Tibial nerve (tissue), 4 donors: ENCODE results near the gene SARNP. TPM values are rescaled to one million over a fixed set of nuclear protein-coding genes. Genes with fewer than 3 reads are reported as not detected.
"Not testable (repeated sequence)": the region's sequence is repeated elsewhere in the genome, so short reads cannot be mapped to it uniquely, and the experiment has no call there.

ENCODE experiments used
- DNase-seq, 2 donors: peaks; one replicate each; pipeline ENCODE4 v3.0.0-alpha.2; 2019; ENCODE audit warnings: low spot score in 2 of 2
- H3K27ac ChIP-seq, 4 donors: fragments of 200-600 bp; sonication (generic) in 3 of 4; one replicate each; pipeline ENCODE4 v1.5.1; 2017 to 2019; ENCODE audit warnings: mild to moderate bottlenecking in 1 of 4
- H3K27me3 ChIP-seq, 2 donors: fragments of 200-600 bp; sonication (generic) in 1 of 2; one replicate each; pipeline versions ENCODE4 v1.5.1 to v1.6.0; 2017 to 2019
- H3K36me3 ChIP-seq, 3 donors: fragments of 200-600 bp; sonication (generic); one replicate each; pipeline ENCODE4 v1.5.1; 2018 to 2019
- H3K4me1 ChIP-seq, 4 donors: fragments of 200-600 bp; sonication (generic) in 3 of 4; one replicate each; pipeline ENCODE4 v1.5.1; 2017 to 2019
- H3K4me3 ChIP-seq, 4 donors: fragments of 200-600 bp; sonication (generic) in 3 of 4; one replicate each; pipeline ENCODE4 v1.5.1; 2017 to 2019; ENCODE audit warnings: mild to moderate bottlenecking in 1 of 4, moderate library complexity in 1 of 4
- H3K9me3 ChIP-seq, 4 donors: fragments of 200-600 bp; sonication (generic) in 3 of 4; one replicate each; pipeline ENCODE4 v1.5.1; 2017 to 2019
- CTCF ChIP-seq, 5 experiments: fragments of 200-600 bp in 3 of 5; fragments of 450-650 bp in 2 of 5; sonication (generic) in 3 of 5; IDR thresholded peaks; one replicate each; pipeline ENCODE4 v1.5.1; 2016 to 2019; ENCODE audit warnings: antibody characterized with exemption in 5 of 5, mild to moderate bottlenecking in 3 of 5, moderate library complexity in 2 of 5
- EP300 ChIP-seq, 2 donors: sonication (generic); formaldehyde crosslinking; IDR thresholded peaks; one replicate each; pipeline ENCODE4 v1.6.1; 2017; ENCODE audit warnings: antibody characterized with exemption in 2 of 2, mild to moderate bottlenecking in 1 of 2
- POLR2A ChIP-seq, 2 donors: fragments of 450-650 bp; IDR thresholded peaks; one replicate each; pipeline ENCODE4 v1.6.1; 2017; ENCODE audit warnings: antibody characterized with exemption in 2 of 2, mild to moderate bottlenecking in 2 of 2, moderate library complexity in 2 of 2
- WGBS, 2 donors: methylation state at CpG; one replicate each; pipeline ENCODE4 v1.1.5; 2018; 5-methylcytosine and 5-hydroxymethylcytosine counted together
- total RNA-seq, 4 donors: library from RNA; depleted of rRNA; stranded (reverse); fragments of >200 nt; gene quantifications; one replicate each; pipeline ENCODE4 v1.1.0, GENCODE V29; 2016

The SARNP gene
- total RNA-seq, 4 donors from 2014 or later = 33.3 to 62.8 (median 52.8) TPM

DNA sequence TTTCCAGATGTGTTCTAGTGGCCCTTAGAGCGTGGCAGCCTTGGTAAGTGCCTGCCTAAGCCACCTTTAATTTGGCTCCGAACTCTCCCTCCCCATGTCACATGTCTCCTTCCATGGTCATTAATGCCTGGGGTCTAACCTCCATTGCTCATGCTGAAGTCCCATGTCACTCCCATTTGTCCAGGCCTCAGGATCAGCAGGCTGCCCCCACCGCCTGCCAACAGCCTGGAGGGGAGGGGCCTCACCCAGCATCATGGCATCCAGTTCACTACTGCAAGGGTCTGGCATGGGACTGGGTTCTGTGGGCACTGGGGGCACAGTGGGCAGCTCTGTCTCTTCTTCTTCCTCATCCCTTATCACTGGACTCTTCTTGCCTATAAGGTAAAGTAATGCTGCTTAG lies 20.8 kb upstream of the SARNP start:
- Histone ChIP-seq H3K9me3 (no peaks in the 10 kb centered on the region), H3K36me3 (peaks cover 0 to 36% (median 0%) of the 10 kb centered on the region in 3 donors), H3K27ac (no peak overlapping the region), H3K4me1 (peaks cover 0 to 11% (median 2%) of the 10 kb centered on the region in 4 donors), H3K4me3 (no peak overlapping the region), H3K27me3 (no peaks in the 10 kb centered on the region)
- DNase-seq = no peak
- 84 to 88% methylated on average over 3 of the region's 3 CpGs for WGBS, 2 donors
- no peak for TF ChIP-seq EP300 (IDR thresholded peaks at IDR 0.05)
- no peak for TF ChIP-seq CTCF (IDR thresholded peaks at IDR 0.05)
- no peak for TF ChIP-seq POLR2A (IDR thresholded peaks at IDR 0.05)

DNA sequence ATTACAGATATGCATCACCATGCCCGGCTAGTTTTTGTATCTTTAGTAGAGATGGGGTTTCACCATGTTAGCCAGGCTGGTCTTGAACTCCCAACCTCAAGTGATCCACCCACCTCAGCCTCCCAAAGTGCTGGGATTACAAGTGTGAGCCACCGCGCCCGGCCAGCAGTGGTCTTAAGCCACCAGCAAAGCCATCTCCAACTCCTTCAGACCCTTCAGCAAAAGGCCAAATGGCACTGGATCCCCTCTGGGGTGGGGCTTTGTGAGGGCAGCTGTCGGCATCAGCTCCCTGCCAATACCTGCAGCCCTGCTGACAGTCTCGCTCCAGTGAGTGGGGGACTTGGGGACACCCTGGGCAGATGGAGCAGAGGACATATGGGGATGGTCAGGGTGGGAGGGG lies 16.9 kb upstream of the SARNP start:
- H3K27me3 ChIP-seq, DNase-seq, H3K4me3 ChIP-seq, H3K9me3 ChIP-seq: not testable (repeated sequence)
- peak overlapping the region in 1 of 4 donors; percentile 14 for H3K27ac ChIP-seq
- H3K36me3 ChIP-seq = peaks cover 0 to 43% (median 0%) of the 10 kb centered on the region in 3 donors
- H3K4me1 ChIP-seq = peaks cover 0 to 25% (median 19%) of the 10 kb centered on the region in 4 donors
- 79 to 84% methylated on average over 5 of the region's 6 CpGs for WGBS, 2 donors

GRCh38 chr12:55833056-55833455 lies 15.5 kb upstream of the SARNP start:
- Histone ChIP-seq H3K36me3 (peaks cover 0 to 41% (median 0%) of the 10 kb centered on the region in 3 donors), H3K4me1 (peaks cover 0 to 35% (median 28%) of the 10 kb centered on the region in 4 donors), H3K9me3 (no peaks in the 10 kb centered on the region), H3K27me3 (no peaks in the 10 kb centered on the region), H3K4me3 (no peak overlapping the region), H3K27ac (peak overlapping the region; percentile 1 to 99 (median 73))
- TF ChIP-seq POLR2A (IDR thresholded peaks at IDR 0.05) = no peak
- TF ChIP-seq CTCF (IDR thresholded peaks at IDR 0.05) = no peak
- TF ChIP-seq EP300 (IDR thresholded peaks at IDR 0.05) = no peak
- DNase-seq = no peak
- 91 to 100% methylated on average over 6 to 7 of the region's 10 CpGs for WGBS, 2 donors

GRCh38 chr12:55831447-55831815 lies 13.9 kb upstream of the SARNP start:
- peak overlapping the region; percentile 56 to 87 (median 76) for H3K4me3 ChIP-seq
- no peak for DNase-seq
- H3K27me3 ChIP-seq = no peaks in the 10 kb centered on the region
- H3K36me3 ChIP-seq = peaks cover 0 to 48% (median 0%) of the 10 kb centered on the region in 3 donors
- TF ChIP-seq POLR2A (IDR thresholded peaks at IDR 0.05) = no peak
- TF ChIP-seq EP300 (IDR thresholded peaks at IDR 0.05) = no peak
- no peak for TF ChIP-seq CTCF (IDR thresholded peaks at IDR 0.05)
- peak overlapping the region; percentile 83 to 99 (median 96) for H3K27ac ChIP-seq
- WGBS, 2 donors = 4 to 5% methylated on average over 1 of the region's 1 CpG
- H3K9me3 ChIP-seq = no peaks in the 10 kb centered on the region
- peaks cover 0 to 52% (median 40%) of the 10 kb centered on the region in 4 donors for H3K4me1 ChIP-seq

- Histone ChIP-seq H3K4me3 (peak overlapping the region; percentile 56 to 87 (median 76)), H3K9me3 (no peaks in the 10 kb centered on the region), H3K27ac (peak overlapping the region; percentile 83 to 99 (median 96)), H3K4me1 (peaks cover 0 to 58% (median 42%) of the 10 kb centered on the region in 4 donors), H3K27me3 (no peaks in the 10 kb centered on the region), H3K36me3 (peaks cover 0 to 42% (median 0%) of the 10 kb centered on the region in 3 donors)
- peak; percentile 80 to 87 for DNase-seq
- TF ChIP-seq POLR2A (IDR thresholded peaks at IDR 0.05) = peak; percentile 84 to 87
- peak in 2 of 5 experiments; percentile 20 to 41 for TF ChIP-seq CTCF (IDR thresholded peaks at IDR 0.05)
- TF ChIP-seq EP300 (IDR thresholded peaks at IDR 0.05) = peak in 1 of 2 donors; percentile 95
- 0 to 3% methylated on average over 23 of the region's 23 CpGs for whole genome bisulfite sequencing, 2 donors
These were observed 13.3 kb upstream of the SARNP start for GRCh38 chr12:55830601-55831446.
